Superior temporal gyrus (tissue), 1 donor: ENCODE measurements around the gene C2CD2.

Experiments
- DNase-seq: peaks from one replicate; pipeline ENCODE4 v3.0.0-alpha.2; 2016; ENCODE audit errors: extremely low spot score

The C2CD2 gene

DNA sequence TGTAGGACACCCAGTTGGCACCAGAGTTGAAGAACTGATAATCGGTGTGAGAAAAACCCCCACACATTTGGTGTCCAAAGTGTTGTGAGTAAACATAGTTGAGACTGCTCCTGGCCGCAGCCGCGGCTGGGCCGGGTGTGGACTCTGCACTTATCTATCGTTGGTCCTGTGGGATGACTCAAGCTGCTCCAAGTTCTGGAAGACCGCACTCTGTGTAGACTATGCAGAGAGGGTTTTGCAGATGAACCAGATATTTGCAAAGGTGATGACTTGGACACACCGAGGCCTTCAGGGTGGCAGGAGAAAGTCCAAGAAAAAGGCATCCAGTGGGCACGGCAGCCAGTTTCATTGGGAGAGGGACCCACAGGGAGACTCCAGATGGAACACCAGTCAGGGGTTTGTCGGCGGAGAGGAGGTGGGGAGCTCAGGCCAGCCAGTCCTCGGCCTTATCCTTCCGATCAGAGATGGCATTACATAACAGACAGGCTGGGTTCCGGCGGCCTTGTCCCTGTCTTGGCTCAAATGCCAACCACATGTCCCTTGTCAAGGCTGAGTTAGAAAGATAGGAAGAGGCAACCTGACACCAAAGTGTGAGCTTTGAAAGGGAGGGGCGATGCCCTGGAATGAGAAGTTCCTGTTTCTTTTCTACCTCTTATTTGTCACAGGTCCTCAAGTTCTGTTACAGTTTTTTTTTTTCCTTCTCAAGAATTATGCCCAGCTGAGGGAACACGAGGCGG lies 21.1 kb downstream of the C2CD2 start:
- no peak for DNase-seq

DNA sequence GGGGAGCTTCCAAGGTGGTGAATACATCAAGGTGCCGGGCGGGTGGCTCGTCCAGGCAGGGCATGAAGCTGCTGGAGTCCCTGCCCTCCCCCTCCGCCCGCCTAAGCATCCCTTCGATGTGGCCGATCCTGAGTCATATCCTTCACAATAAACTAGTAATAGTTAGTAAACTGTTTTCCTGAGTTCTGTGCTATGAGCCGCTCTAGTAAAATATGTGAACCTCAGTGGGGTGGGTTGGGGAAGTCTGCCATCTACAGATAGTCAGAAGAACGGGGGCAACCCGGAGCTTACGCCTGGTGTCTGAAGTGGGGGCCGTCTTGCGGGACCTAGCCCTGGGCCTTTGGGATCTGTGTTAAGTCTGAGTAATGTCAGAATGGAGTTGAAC lies 21.6 kb downstream of the C2CD2 start:
- no peak for DNase-seq

DNA sequence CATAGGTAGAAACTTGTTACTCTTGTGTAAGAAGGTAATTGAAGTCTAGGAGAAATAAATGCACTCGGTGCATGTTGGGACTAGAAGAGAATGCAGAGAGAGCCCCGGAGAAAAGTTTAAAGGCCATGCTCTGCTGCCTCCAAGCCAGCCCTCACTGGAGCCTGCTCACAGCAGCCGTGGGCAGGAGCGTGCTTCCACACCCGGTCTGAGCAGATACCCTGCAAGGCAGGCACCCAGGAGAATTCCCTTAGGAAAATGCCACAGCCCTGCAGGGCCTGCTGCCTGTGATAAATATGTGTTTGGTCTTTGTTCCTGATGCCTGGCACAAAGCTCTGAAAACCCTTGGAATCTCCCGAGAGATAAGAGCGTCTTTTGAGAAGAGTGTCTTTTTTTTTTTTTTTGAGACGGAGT lies 22.8 kb downstream of the C2CD2 start:
- no peak for DNase-seq

DNA sequence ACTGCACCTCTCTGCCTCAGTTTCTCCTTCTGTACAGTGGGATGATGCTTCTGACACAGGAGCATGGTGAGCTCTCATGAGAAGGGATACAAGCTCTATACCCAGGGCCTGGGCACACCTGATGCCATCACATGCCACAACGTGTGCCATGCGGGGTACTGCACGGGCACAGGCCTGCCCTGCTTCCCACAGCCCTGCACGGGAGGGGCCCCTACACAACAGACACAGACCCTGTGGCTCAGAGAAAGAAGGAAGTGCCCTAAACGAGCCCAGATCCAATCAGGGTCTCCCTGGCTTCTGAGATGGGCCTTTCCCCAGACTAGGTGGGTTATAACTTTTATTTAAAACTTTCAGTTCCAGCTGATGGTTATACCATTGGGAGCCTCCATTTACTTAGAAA lies 24.6 kb downstream of the C2CD2 start:
- DNase-seq, result no peak

GRCh38 chr21:41928621-41929220 lies 25.1 kb downstream of the C2CD2 start:
- no peak for DNase-seq

- DNase-seq, result no peak
Observed at GRCh38 chr21:41927727-41928409, 25.9 kb downstream of the C2CD2 start.

- no peak for DNase-seq
Observed at GRCh38 chr21:41926807-41927171, 27.0 kb downstream of the C2CD2 start.

DNA sequence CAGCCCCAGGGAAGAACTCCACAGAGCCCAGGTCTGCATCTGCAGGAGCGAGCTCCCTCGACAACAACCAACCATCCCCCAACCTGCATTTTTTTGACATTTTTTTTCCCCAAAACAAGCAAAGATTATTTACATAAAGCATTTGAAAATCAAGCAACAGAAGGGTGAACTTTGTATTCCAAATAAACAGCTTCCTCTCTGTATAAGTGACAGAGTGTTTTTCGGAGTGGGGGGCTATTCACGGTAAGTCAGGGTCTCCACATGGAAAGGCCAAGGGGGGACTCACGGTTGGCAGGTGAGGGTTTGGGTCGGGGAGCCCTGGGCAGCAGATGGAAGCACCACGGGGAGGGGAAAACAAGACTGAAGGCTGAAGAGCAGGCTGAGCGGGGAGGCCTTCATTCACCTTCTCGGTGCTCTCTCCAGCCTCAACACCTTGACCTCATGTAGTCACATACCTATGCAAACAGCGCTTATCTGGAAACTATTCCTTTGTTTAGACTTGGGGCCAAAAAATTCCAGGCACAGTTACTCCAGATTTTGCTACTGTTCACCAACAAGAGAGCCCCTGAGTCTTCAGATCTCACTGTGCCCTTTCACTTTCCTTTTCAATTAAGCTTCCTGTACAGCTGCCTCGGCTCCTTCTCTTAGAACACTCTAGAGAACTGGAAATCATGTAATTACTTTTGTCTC lies 27.6 kb downstream of the C2CD2 start:
- DNase-seq, result peak; percentile 57

DNA sequence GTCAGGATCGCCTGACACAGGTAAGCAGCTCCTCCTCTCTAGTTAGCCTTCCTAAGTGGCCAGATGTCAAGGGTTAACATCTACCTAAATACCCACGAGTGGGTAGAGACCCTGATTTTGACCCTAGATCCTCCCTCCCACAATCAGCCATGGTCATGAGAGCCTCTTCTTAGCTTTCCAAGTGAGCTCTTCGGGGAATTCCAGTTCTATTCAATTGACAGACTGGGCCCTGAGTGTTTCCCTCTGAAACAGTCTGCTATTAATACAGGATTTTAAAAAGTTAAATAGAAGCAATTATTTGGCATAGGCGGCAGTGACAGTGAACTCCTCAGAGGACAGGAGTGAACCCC lies 28.1 kb downstream of the C2CD2 start:
- DNase-seq, result no peak

- DNase-seq, result no peak
Observed at GRCh38 chr21:41924368-41924754, 29.5 kb downstream of the C2CD2 start.

- DNase-seq, result no peak
Observed at GRCh38 chr21:41923631-41924367, 30.0 kb downstream of the C2CD2 start.

DNA sequence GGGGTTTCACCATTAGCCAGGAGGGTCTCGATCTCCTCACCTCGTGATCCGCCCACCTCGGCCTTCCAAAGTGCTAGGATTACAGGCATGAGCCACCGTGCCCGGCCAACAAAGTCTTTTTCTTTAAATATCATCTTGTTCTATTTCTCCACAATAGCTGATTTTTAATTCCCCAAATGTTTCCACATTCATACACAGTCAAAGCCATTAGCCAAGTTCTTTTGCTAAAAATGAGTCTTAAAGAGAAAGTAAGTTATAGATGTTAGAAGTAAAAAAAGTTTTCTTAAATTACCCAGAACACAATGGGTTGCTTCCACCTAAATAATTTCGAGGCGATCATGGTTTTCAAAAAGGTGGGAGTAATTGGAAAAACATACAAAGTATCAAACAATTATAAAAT lies 30.6 kb downstream of the C2CD2 start:
- DNase-seq, result no peak

DNA sequence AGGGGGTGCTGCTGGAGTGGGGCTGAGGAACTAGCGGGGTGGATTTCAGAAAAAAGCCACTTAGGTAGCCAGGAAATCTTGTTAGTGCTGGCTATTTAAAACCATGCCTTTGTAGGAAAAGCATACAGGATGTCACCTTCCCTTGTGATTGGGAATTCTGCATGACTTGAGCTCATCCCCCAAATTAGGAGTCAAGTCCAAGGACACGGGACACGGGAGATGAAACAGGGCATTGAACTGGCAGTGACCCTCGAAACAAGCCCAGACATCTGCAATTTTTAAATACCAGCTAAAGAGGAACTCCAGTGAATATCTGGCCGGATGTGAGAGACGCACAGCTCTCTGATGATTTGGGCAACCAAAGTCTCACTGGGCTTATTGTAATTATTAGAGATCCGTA lies 32.8 kb downstream of the C2CD2 start:
- no peak for DNase-seq

DNA sequence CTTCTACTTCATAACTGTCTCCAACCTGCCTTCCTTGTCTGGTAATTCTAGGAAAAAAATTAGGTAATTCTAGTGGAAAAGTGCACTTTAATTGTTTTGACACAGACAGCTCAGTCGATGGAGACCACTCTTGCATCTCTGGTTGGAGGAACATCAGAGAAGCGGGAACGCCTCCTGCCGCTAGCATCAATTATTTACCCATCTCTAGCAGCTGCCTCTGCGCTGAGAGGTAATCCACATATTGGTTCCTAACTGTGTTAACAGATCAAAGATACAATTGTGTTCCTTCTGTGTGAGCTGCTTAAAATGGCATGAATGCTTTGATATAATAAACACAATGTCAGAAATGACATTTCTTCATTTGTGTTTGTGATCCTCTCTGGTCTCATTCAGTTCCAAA lies 33.3 kb downstream of the C2CD2 start:
- DNase-seq, result no peak

DNA sequence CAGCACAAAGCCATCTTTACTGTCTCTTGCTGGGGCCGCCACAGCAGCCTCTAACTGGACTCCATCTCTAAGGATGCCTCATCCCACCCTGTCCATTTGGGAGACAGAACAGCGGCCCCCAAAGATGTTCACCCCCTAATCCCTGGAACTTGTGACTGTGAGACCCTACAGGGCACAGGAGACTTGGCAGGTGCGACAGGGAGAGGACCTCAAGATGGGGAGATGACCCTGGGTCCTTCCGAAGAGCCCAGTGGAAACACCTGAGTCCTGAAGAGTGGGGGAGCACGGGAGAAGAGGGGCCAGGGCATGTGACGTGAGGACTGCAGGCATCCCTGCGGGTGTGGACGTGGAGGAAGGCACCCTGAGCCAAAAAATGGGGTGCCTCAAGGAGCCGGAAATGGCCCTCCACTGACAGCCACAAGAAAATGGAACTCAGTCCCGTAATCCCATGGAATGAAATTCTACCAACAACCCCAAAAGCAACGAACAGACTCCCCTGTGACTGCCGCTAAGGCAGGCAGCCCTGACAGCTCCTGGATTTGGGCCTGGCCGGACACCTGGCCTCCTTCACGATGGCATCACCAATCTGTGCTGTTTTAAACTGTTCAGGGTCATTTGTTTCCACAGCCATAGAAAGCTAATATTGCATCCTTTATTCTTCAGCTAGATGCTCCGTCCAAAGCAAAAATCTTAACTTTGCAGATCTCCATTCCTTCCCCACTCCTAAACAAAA lies 34.0 kb downstream of the C2CD2 start:
- DNase-seq, result no peak

DNA sequence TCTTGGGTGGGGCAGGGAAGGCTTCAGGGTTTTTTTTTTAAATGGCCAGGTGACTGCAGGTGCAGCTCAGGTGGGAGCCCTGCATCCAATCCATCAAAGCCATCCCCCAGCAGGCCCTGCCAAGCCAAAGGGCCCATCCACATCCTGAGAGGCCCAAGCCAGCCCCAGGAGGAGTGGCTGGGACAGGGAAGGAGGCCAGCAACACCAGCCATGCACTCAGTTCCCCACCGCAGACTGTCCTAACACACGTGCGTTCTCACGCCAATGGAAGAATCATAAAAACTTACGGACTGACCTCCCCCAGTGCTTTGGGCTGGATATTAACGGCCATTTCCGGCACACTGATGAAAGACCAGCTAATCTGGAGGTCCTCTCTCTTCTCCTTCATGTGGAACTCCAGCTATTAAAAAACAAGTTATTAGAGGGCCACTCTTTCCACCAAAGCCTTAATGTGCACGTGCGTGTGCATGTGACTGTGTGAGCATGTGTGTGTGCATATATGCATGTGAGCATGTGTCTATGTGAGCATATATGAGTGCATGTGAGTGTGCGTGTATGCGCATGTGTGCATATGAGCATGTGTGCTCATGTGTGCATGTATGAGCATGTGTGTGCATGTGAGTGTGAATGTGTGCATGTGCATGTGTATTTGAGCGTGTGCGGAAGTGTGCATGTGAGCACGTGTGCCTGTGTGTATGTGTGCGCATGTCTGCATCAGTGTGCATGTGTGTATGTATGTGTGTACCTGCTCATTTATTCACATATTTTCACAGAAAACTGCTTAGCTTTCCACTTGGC lies 35.1 kb downstream of the C2CD2 start:
- DNase-seq, result no peak

DNA sequence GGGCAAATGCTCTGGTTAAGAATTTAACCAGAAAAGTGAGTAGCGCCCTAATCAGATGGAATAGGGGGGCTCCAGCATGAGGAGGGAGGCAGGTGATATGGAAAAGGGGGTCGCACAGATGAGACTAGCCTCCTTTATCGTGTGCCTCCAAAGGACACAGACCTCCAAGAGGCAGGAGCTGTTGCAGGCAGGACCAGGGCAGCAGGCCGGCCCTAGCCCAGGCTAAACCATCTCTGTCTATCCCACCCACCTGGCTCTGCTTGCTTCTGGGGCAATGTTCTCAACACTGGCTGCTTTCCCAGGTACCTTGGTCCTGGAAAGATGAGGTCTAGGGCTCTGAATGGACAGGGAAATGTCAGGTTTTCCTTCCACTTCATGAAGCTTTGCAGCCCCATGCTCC lies 36.3 kb downstream of the C2CD2 start:
- no peak for DNase-seq

DNA sequence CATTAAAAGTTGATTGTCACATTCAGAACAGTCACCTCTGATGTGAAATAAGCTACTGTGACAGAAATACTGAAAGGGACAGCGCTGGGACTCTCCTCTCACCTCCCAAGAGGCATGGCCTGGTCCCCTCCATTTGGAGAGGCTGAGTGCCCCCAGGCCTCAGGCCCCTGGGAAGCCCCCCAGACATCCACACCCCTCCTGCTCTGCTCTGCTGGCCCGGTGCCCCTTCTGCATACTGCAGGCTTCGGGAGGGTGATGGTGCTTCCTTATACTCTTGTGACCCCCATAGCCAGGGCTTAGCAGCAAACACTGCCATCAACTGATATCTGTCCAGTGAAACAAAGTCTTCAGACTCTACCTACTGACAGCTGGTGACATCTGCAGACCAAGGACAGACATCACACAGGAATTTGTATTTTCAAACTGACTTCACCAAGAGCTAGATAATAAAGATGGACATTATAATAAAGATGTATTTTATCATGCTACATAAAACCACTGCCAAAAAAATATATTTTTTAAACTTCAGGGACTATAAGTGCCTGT lies 36.9 kb downstream of the C2CD2 start:
- DNase-seq, result no peak

GRCh38 chr21:41914965-41915364 lies 38.9 kb downstream of the C2CD2 start:
- no peak for DNase-seq

DNA sequence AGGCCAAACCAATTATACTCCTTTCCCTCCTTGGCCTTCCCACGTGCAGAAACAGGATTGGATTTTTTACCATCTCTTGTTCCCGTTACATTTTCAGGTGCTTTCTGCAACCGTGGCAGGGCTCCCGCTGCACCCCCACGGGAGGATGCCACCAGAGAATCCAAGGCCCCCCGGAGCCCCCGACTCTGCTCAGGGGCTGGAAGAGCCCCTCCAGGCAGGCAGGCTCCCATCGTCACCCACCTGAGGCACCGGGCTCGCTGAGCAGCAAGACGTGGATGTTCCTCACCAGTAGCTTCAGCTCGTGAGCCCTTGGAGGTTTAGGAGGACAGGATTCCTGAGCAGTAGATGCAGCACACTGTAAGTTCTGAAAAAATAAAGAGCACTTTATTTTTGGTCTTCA lies 39.5 kb downstream of the C2CD2 start:
- DNase-seq, result no peak
